UCSD-AML1 (cell line): ENCODE measurements around the gene NAA35.

Experiments used
- DNase-seq: peaks from one replicate; lab custom pipeline; 2025; ENCODE audit not compliant: unreplicated experiment; lab: John Stamatoyannopoulos, UW

The NAA35 gene

GRCh38 chr9:86061972-86062739, 121.2 kb downstream of the NAA35 start:
- no peak for DNase-seq

GRCh38 chr9:86062845-86063693, 122.1 kb downstream of the NAA35 start:
- DNase-seq: no peak

- no peak for DNase-seq
Measured at GRCh38 chr9:86064220-86064619, 123.3 kb downstream of the NAA35 start.

GRCh38 chr9:86069206-86069869, 128.4 kb downstream of the NAA35 start:
- DNase-seq: no peak
